Stimulated activated CD4-positive, alpha-beta T cell treated with anti-CD3 and anti-CD28 coated beads, Interleukin-4, amount 100 ng/mL, for 48 hours (primary cell): ENCODE measurements around the gene FAR1.
"Not testable (repeated sequence)": the region's sequence is repeated elsewhere in the genome, so short reads cannot be mapped to it uniquely, and the experiment has no call there.

Experiments
- DNase-seq, 2 donors: peaks; one replicate each; pipeline ENCODE4 v3.0.0-alpha.2; 2020; ENCODE audit warnings: low read depth in 2 of 2

Gene FAR1, protein sequence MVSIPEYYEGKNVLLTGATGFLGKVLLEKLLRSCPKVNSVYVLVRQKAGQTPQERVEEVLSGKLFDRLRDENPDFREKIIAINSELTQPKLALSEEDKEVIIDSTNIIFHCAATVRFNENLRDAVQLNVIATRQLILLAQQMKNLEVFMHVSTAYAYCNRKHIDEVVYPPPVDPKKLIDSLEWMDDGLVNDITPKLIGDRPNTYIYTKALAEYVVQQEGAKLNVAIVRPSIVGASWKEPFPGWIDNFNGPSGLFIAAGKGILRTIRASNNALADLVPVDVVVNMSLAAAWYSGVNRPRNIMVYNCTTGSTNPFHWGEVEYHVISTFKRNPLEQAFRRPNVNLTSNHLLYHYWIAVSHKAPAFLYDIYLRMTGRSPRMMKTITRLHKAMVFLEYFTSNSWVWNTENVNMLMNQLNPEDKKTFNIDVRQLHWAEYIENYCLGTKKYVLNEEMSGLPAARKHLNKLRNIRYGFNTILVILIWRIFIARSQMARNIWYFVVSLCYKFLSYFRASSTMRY

DNA sequence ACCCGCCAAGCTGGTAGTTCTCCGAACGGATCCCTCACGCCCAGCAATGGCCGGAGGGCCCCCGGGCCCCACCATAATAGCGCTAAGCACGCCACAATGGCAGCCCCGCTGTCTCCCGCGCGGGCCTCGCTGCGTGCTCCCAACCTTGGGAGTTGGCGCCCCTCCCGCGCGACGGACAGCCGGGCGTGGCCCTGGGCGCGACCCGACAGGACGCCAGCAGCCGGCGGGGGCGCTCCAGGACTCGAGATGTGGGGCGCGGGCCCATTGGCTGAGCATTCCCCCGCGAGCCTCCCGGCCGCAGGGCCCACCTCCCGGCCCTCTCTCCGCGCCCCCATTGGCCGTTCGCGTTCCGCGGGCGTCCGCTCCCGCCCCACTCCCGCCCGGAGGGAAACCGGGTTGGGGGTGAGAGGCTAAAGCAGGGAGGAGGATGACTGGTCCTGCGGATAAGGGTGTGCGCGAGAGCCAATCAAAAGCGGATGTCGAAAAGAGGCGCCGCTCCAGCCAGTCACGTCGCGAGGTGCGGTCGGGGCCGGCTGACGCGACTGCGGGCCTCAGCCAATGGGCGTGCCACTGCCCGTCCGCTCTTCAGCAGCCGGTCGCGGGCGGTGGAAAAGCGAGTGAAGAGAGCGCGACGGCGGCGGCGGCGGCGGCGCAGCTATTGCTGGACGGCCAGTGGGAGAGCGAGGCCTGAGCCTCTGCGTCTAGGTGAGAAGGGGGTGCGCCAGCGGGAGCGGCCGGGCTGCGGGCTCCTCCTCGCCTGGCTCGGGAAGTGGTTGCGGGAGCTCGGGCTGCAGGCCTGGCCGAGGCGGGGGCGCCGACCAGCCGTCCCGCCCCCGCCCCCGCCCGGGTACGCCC is at the start of gene FAR1:
TSS of gene FAR1 (plus strand) at position 567 of the 855 bp plus-strand sequence. CDS start 26,098 bp downstream, outside the sequence.
- peak; percentile 89 to 95 for DNase-seq

DNA sequence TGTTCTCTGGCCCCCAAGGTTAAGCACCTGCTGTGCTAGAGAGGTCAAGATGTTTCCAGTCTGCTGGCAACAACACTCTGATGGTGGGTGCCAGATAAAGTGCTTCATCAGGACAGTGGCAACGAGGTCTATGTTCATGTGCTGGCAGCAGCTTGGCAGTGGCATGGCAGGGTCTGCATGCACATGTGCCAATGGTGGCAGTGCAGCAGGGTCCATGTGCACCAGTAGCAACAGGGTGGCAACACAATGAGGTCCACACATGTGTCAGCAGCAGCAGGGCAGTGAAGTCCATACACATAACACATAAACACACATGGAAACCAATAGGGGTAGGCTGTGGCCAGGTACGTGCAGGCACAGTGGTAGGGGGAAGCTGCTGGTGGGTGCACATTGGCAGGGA is 48.4 kb upstream of the FAR1 start:
- no peak for DNase-seq

DNA sequence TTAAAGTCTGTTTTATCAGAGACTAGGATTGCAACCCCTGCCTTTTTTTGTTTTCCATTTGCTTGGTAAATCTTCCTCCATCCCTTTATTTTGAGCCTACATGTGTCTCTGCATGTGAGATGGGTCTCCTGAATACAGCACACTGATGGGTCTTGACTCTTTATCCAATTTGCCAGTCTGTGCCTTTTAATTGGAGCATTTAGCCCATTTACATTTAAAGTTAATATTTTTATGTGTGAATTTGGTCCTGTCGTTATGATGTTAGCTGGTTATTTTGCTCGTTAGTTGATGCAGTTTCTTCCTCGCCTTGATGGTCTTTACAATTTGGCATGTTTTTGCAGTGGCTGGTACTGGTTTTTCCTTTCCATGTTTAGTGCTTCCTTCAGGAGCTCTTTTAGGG is 41.6 kb upstream of the FAR1 start:
- not testable (repeated sequence) for DNase-seq

DNA sequence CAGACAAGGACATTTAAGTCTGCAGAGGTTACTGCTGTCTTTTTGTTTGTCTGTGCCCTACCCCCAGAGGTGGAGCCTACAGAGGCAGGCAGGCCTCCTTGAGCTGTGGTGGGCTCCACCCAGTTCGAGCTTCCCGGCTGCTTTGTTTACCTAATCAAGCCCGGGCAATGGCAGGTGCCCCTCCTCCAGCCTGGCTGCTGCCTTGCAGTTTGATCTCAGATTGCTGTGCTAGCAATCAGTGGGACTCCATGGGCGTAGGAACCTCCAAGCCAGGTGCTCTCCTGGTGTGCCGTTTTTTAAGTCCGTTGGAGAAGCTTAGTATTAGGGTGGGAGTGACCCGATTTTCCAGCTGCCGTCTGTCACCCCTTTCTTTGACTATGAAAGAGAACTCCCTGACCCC is 39.8 kb upstream of the FAR1 start:
- not testable (repeated sequence) for DNase-seq

DNA sequence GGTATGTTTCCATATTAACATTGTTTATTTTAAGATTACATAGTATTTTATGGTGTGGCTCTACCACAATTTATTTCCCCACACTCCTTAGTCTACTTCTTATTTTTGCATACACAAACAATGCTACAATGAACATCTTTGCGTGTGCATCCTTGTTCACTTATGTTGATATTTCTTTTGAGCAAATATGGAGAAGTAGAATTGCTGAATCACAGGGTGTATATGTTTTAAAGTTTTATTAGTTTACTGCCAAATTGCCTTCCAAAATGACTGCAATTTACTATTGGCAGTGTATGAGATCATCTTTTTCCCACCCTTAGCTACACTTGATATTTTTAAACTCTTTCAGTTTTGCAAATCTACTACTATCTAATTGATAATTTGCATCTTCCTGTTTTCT is 38.7 kb upstream of the FAR1 start:
- DNase-seq: no peak

GRCh38 chr11:13635290-13635689 is 33.2 kb upstream of the FAR1 start:
- no peak for DNase-seq

DNA sequence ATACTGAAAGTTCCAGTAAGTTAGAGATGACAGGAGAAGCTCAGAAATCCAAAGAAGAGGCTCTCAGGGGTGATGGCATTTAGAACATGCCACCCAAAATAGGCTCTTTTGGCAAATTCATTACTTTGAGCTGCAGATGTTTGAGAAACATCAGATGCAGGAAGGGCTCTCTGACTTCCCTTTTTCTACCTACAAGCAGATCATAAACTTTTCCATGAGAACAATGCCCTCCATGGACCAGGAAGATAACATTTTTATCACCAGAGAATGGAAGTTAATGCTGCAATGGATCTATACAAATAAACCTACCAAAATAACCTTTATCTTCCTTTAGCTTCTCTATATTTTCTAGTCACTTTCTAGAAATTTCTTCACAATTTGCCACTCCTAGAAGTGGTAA is 32.7 kb upstream of the FAR1 start:
- no peak for DNase-seq

DNA sequence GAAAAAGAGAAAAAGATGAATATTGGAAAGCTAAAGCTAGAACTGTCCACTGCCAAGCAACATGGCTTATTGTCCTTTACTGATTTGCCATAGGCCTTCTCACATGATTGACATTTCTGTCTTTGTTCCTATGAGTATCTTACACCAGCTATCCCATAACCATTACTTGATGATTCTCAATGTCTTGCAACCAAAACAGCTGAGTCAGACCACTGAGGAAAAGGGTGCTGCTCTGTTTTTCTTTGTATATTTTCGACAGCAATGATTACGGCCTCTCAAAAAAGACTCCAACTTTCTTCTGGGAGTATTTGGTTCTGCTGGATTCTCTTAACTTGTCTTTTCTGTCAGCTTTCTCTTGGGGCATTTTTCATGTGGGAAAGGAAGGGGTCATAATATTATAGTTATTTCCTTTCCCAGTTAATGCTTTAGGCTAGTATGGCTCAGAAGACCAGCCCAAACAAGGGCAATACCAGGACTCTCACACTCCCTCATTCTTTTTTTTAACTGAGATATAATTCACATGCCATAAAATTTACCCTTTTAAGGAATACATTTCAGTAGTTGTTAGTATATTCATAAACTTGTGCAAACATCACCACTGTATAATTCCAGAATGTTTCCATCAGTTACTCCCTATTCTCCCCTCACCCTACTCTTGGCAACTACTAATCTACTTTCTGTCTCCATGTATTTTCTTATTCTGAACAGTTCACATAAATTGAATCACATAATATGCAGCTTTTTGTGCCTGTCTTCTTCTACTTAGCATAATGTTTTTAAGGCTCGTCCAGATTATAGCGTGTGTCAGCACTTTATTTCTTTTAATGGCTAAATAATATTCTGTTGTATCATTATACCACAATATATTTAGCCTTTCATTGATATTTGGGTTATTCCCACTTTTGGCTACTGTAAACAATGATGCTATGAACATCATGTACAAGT is 31.1 kb upstream of the FAR1 start:
- no peak for DNase-seq

GRCh38 chr11:13638422-13638821 is 30.0 kb upstream of the FAR1 start:
- no peak for DNase-seq

DNA sequence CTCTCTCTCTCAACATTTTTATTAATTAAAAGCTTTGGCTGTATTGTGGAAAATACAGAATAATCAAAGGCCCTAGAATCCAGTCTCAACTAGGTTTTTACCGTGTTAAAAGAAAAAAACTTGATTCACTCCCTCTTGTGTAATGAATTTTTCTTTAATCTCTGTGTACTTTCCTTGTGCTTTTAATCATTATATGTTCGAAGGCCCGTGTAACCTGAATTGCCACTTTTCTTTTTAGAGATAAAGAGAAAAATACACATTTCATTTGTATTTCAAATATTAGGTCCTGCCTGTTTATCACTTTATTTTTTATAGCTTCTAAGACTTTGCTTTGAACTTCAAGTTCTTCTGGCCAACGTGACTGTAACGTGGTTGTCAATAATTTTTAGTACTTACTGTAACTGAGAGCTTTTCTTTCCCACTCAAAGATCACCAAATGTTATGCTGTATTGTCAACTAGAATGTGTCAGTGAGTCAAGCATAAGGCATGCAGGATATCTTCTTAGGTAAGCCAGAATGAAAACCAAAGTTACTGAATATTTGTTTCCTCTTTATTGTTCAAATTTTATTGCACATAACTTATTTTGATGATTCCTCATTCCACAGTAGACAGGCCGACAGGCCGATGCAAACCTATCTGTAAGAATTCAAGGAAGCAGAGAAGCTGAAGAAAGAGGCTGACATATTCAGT is 23.3 kb upstream of the FAR1 start:
- no peak for DNase-seq

GRCh38 chr11:13647391-13647790 is 21.1 kb upstream of the FAR1 start:
- DNase-seq: no peak

DNA sequence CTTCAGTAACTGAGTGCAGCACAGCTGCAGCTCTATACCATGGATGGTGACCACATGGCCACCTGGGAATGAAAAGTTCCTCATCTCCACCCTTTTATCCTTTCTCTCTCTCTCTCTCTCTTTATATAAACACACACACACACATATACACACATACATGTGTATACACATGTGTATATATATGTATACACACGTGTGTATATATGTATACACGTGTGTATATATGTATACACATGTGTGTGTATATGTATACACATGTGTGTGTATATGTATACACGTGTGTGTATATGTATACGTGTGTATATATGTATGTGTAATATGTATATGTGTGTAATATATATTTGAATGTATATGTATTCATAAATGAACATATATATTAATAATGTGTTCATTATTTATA is 18.8 kb upstream of the FAR1 start:
- DNase-seq: no peak

GRCh38 chr11:13651515-13651914 is 17.0 kb upstream of the FAR1 start:
- DNase-seq: not testable (repeated sequence)

DNA sequence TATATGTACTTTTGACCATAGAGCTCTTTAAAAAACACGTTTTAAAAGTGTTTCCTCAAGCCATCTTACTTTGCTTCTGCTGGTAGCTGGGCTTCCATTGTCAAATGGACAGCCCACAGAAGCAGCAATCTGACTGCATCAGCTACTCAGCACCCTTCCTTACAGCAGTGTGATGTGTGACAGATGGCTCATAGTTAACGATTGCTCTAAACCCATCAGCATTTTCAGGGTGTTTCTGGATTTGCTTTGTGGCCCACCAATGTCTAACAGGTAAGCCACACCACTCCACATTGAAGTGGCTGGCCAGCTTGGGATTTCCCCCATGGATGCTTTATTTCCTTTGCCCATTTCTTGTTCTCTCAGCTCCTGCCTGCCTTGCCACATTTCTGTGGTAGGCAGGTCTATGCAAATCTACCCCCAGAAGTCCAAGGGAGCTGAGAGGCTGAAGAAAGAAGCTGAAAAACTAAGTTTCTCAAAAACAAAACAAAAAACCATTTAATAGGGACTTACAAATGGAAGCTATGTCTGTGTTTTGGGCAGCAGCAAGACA is 7.3 kb upstream of the FAR1 start:
- no peak for DNase-seq

- DNase-seq: no peak
Measured at GRCh38 chr11:13663631-13664071, 4.8 kb upstream of the FAR1 start.

DNA sequence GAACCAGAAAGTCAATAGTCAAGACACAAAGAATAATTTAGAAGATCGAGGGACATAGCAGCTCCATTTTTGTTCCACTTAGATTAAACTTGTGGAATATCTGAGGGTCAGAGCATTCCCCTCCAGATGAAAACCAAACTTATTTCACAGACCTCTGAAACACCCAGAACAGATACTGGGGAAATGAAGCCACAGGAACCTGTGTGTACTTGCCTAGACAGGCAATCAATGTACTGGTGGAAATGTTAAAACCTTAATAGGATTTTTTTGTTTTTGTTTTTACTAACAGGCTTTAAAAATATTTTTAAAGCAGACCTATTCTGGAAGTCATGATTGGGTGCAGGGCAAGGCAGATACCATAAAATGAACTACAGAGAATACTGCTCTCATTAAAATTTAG is 4.1 kb upstream of the FAR1 start:
- DNase-seq: no peak

GRCh38 chr11:13666708-13667107 is 1.8 kb upstream of the FAR1 start:
- DNase-seq: no peak

DNA sequence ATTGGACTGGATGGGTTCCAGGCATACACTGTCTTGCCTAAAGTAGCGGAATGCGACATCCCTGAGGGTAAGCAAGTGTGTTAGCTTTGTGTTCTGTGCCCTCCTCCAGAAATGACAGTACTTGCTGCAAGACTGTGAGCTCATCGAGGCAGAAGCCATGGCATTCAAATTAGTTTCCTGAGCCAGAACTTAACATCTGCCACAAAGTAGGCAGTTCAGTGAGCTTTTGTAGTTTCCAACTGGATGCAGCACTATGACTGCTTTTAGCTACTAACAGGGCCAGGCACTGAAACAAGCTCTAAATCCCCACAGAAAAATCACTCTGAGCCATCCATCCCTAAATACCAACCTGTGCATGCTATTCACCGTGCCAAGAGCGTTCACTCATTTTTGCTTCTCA is 1.2 kb upstream of the FAR1 start:
- DNase-seq: no peak

DNA sequence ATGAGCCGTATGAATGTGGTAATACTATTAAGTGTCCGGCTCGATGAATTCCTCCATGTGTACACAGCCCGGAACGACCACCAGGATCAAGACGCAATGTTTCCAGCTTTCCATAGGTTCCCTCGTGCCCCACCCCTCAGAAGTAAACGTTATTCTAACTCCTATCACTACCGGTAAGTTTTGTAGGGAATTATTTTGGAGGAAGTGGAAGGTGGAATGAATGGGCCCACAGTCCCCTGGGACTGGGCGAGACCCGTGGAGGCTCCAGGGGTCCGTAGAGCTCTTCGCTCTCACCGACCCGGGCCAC is 720 bp upstream of the FAR1 start:
- no peak for DNase-seq

DNA sequence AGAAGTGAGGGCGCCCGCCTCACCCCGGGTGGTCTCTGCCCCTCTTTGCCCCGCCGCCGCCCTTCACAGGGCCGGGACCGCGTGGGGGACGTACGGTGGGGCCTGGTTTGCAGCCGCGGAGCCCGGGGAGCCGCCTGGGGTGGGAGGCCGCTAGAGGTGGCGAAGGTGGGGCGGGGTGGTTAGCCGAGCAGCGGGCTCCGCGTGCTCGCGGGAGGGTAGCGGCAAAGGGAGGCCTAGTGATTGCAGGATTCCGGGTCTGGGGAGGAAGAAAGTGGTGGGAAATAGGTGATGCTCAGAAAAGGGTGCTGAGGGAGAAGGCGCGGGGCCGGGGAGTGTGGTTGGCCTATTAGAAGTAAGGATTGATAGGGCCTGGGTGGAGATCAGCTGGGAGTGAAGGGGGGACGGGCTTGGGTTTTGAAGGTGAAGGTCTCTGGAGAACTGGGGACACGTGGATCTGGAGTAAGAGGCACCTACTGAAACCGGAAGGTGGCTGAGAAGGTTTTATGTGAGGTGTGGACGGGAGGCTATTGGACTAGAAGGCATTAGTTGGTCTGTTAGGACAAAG is 571 bp downstream of the FAR1 start:
- peak; percentile 32 to 37 for DNase-seq
